GM18498 (cell line): ENCODE results near the gene CCDC146.
"Not testable (repeated sequence)": the region's sequence is repeated elsewhere in the genome, so short reads cannot be mapped to it uniquely, and the experiment has no call there.

Experiments
- ATAC-seq: cut with Tn5 transposase; IDR thresholded peaks from one replicate; pipeline ENCODE4 v1.9.1; 2021; ENCODE audit warnings: mild to moderate bottlenecking, moderate library complexity; ENCODE audit not compliant: unreplicated experiment

CCDC146 gene

GRCh38 chr7:77199013-77199966 lies 76.9 kb downstream of the CCDC146 start, which contains the start of gene FGL2:
TSS of gene FGL2 (minus strand) at chr7:77199819. CDS start at chr7:77199793, 26 bp downstream.
- ATAC-seq: no peak

GRCh38 chr7:77200542-77200941 lies 78.1 kb downstream of the CCDC146 start:
- ATAC-seq: no peak

- peak; percentile 91 for ATAC-seq
Measured at GRCh38 chr7:77202481-77202976, 80.1 kb downstream of the CCDC146 start.

GRCh38 chr7:77205706-77206105 lies 83.3 kb downstream of the CCDC146 start:
- ATAC-seq: no peak

GRCh38 chr7:77208416-77208815 lies 86.0 kb downstream of the CCDC146 start:
- ATAC-seq: no peak

- ATAC-seq: no peak
Measured at GRCh38 chr7:77209479-77210139, 87.2 kb downstream of the CCDC146 start.

GRCh38 chr7:77216181-77216845 lies 93.9 kb downstream of the CCDC146 start:
- ATAC-seq: no peak

- ATAC-seq: no peak
Measured at GRCh38 chr7:77217474-77218185, 95.2 kb downstream of the CCDC146 start.

GRCh38 chr7:77219701-77220331 lies 97.4 kb downstream of the CCDC146 start:
- ATAC-seq: not testable (repeated sequence)

- no peak for ATAC-seq
Measured at GRCh38 chr7:77222065-77222464, 99.7 kb downstream of the CCDC146 start.

- ATAC-seq: no peak
Measured at GRCh38 chr7:77222819-77223218, 100.4 kb downstream of the CCDC146 start.

- no peak for ATAC-seq
Measured at GRCh38 chr7:77223261-77223660, 100.8 kb downstream of the CCDC146 start.

GRCh38 chr7:77226357-77226839 lies 104.0 kb downstream of the CCDC146 start:
- no peak for ATAC-seq

- ATAC-seq: not testable (repeated sequence)
Measured at GRCh38 chr7:77228795-77229194, 106.4 kb downstream of the CCDC146 start.

- no peak for ATAC-seq
Measured at GRCh38 chr7:77232467-77232866, 110.1 kb downstream of the CCDC146 start.

GRCh38 chr7:77235276-77235675 lies 112.9 kb downstream of the CCDC146 start:
- ATAC-seq: no peak

- ATAC-seq: no peak
Measured at GRCh38 chr7:77238703-77239136, 116.3 kb downstream of the CCDC146 start.

GRCh38 chr7:77239471-77239870 lies 117.1 kb downstream of the CCDC146 start:
- no peak for ATAC-seq

- ATAC-seq: no peak
Measured at GRCh38 chr7:77242068-77242467, 119.7 kb downstream of the CCDC146 start.

- ATAC-seq: no peak
Measured at GRCh38 chr7:77242554-77242953, 120.1 kb downstream of the CCDC146 start.
